GM19395 (cell line): ENCODE results near the gene THAP2.

Experiments
- ATAC-seq: cut with Tn5 transposase; IDR thresholded peaks from one replicate; pipeline ENCODE4 v1.9.1; 2021; ENCODE audit warnings: mild to moderate bottlenecking, moderate library complexity; ENCODE audit not compliant: unreplicated experiment

The THAP2 gene

GRCh38 chr12:71663561-71664410 is at the start of gene THAP2, which contains the start of gene ZFC3H1:
Gene THAP2 (plus strand): TSS chr12:71664301. CDS start chr12:71664510, 209 bp downstream.
Gene ZFC3H1 (minus strand): TSS chr12:71663848. CDS start chr12:71663610, 238 bp downstream.
- ATAC-seq = peak; percentile 94

DNA sequence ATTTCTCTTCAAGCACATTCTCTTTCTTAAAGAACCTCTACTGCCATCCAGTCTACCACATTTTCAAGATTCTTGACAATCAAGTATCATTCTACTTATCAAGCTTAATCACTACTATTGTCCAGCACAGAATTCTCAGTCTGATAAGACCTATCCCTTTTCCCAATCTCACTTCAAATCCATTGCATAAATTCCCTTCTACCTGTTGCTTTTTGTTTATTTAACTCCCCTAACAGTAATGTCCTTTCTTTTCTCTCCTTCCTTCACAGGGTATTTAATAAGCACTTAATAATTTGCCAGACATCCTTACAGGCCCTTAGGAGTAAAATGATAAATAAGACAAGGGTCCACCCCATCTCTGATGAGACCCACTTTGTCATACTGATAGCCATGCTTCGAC is 42.2 kb upstream of the THAP2 start:
- no peak for ATAC-seq

DNA sequence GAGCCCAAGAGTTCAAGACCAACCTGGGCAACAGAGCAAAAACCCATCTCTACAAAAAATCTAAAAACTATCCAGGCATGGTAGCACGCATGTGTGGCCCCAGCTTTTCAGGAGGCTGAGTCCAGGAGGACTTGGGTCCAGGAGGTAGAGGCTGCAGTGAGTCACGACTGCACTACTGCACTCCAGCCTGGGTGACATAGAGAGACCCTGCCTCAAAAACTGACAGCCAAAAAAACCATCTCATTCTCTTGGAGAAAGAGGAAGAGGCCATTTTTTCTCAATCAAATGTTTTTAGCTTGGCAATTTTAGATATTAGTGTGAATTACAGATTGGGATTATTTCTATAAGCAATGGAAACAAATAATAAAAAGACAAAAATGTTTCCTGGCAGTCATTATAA is 38.6 kb upstream of the THAP2 start:
- ATAC-seq = no peak

GRCh38 chr12:71626098-71626497 is 38.0 kb upstream of the THAP2 start:
- ATAC-seq = peak; percentile 74

- no peak for ATAC-seq
Measured at GRCh38 chr12:71626768-71627167, 37.3 kb upstream of the THAP2 start.

GRCh38 chr12:71627438-71628002 is 36.6 kb upstream of the THAP2 start:
- ATAC-seq = no peak

- peak; percentile 71 for ATAC-seq
Measured at GRCh38 chr12:71636704-71637115, 27.4 kb upstream of the THAP2 start.

DNA sequence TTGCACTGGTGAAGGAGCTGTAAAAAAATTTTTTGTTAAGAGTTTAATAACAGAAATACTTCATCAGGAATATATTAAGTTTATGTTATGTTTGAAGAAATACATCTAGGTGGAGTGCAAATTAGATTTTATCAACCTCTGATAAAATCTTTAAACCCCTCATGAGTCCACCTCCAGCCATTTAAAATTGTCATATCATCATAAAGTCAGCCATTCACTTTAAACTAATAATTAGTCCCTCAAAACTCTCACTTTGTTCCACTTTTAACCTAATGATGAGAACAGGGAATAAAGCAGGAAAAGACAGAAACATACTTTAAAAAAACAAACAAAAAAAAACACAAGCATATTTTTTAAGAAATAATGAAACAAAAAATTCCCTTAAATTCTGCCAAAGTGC is 25.6 kb upstream of the THAP2 start:
- no peak for ATAC-seq

DNA sequence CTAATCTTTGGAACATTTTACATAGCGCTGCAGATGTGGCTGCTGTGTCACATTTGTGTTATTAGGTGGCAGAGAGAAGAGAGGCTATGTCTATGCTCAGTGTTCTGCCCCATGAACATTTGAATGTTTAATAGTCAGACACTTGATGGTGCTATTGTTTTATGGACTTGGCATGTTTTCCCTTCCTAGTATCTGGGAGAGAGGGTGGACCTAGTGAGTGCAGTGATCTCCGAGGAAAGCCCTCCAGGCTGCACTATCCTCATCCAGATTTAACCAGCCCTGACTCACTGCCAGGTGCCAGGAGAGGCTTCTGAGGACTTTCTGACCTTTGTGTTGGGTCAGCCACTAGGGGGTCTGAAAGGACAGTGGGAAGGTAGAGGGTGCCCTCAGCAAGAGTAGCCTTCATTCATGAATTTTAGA is 24.8 kb upstream of the THAP2 start:
- peak; percentile 42 for ATAC-seq

- ATAC-seq = no peak
Measured at GRCh38 chr12:71640316-71640715, 23.8 kb upstream of the THAP2 start.

DNA sequence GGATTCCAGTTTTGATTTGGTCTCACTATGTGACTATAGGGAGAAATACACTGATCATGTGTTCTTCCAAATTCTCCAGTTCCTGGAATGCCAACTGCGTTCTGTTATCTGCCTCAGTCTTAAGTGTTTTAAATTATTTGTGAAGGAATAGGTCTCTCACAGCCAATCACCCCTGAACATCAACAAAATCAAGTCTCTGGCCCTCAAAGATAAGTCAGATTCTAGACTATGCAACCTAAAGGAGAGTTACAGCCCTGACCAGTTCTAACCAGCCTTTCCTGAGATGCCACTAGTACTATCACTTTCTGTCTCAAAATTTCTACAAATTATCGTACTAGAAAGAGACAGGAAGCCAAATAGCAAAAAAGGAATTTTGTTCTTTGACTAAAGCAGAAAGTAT is 22.7 kb upstream of the THAP2 start:
- no peak for ATAC-seq

DNA sequence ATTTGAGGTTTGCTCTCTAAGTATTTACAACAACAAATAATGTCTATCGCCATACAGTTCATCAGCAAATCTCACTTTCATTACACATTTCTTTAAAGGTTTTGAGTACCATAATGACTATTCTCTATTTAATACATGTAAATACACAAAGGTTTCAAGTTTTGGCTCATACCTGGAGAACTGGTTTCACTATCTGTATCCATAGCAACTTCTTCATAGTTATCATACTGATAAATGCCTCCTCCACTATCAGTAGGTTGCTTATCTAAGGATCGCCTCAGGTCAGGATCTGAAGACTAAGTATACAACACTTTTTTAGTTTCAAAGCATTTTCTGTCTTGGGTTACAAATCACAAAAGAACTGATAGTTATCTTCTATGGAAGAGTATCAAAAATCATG is 21.8 kb upstream of the THAP2 start:
- ATAC-seq = peak; percentile 46

- no peak for ATAC-seq
Measured at GRCh38 chr12:71645268-71645667, 18.8 kb upstream of the THAP2 start.

DNA sequence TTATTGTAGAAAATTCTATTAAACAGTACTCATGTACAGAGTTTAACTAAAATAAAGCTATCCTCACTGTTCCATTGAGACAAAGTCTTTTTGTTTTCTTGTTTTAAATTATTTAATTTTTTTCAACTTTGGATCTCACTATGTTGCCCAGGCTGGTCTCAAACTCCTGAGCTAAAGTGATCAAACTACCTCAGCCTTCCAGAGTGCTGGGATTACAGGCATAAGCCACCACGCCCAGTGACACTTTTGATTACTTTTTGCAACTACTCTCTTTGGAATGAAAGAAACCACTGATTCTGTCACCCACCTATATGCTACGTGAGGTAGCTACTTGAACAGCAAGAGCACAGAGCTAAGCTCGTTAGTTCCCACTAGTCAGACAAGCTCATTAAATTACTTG is 17.6 kb upstream of the THAP2 start:
- no peak for ATAC-seq

- ATAC-seq = no peak
Measured at GRCh38 chr12:71648537-71648936, 15.6 kb upstream of the THAP2 start.

GRCh38 chr12:71649401-71649800 is 14.7 kb upstream of the THAP2 start:
- ATAC-seq = no peak

GRCh38 chr12:71652656-71653055 is 11.4 kb upstream of the THAP2 start:
- ATAC-seq = no peak

DNA sequence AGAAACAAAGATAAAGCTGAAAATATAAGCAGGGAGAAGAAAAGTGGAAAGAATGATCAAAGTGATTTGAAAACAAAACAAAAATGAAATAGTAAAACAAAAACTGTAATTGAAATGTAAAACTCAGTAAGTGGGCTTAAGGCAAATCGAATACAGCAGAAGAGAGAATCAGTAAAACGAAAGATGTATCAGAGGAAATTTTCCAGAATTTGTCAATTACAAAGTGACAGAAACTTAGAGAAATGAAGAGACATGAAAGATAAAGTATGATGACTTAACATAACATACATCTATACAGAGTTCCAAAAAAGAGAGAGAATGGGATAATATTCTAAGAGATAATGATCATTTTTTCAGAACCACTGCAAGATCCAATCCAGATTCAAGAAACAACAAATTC is 11.0 kb upstream of the THAP2 start:
- no peak for ATAC-seq

DNA sequence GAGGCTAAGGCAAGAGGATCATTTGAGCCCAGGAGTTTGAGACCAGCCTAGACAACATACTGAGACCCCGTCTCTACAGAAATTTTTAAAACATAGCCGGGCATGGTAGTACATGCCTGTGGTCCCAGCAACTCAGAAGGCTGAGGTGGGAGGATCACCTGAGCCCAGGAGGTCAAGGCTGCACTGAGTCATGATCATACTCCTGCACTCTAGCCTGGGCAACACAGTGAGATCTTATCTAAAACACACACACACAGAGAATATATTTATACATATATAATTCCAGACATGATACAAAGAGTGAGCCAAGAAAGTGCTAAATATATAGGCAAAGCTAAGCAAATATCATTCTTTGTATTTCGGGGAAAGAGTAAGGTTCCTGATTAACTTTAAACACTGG is 9.9 kb upstream of the THAP2 start:
- ATAC-seq = no peak

DNA sequence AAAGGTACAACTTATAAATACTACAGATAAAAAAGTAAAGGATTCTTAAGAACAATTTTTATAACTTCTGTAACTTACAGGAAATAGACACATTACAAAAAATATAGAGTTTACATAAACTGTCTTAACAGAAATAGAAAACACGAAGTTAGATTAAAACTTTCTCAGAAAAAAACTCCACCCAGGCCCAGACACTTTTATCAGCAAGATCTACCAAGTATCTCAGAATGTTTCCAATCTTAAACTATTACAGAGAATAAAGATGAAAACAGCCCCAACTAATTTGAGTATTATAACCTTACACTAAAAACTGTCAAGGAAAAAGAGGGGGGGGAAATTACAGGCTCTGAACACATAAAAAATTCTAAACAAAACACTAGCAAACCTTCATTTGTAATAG is 8.6 kb upstream of the THAP2 start:
- ATAC-seq = no peak

GRCh38 chr12:71655907-71656306 is 8.2 kb upstream of the THAP2 start:
- ATAC-seq = no peak

DNA sequence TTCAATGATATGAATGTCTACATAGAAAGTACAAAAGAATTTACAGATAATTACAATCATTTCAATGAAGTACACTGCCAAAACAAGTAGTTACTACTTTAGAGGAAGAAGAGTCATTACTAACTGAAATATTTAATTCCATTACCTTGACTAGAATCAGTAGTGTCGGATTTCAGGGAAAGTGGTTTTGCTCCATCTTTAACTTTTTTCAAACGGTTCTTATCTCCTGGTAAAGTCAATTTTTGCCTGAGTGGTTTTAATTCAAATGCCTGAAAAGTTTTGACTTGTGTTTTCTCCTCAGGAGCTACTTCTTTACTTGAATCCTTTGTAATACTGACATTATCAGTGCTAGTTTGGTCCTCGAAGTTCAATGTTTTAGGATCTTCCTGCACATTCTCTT is 7.4 kb upstream of the THAP2 start:
- no peak for ATAC-seq
